ENCODE measurements around the gene TSPAN18.
A peak's percentile ranks its signal among the peaks of the same experiment; 100 is the strongest.

The TSPAN18 gene

GRCh38 chr11:44726283-44727113 lies at the start of gene TSPAN18:
TSS of gene TSPAN18 (plus strand) at chr11:44726962. CDS start at chr11:44906417, 179,455 bp downstream.
- DNase-seq (ENCODE audit: low read depth in 3 of 3), result no peak

- DNase-seq (ENCODE audit: low read depth in 3 of 3), result peak in 2 of 3 donors; percentile 14 to 18
These were observed 45.7 kb upstream of the TSPAN18 start for GRCh38 chr11:44680982-44681597.

GRCh38 chr11:44681698-44682097 lies 45.1 kb upstream of the TSPAN18 start:
- DNase-seq (ENCODE audit: low read depth in 3 of 3), result no peak

- DNase-seq (ENCODE audit: low read depth in 3 of 3), result no peak
These were observed 41.9 kb upstream of the TSPAN18 start for GRCh38 chr11:44684859-44685281.

GRCh38 chr11:44687388-44687787 lies 39.4 kb upstream of the TSPAN18 start:
- no peak for DNase-seq (ENCODE audit: low read depth in 3 of 3)

GRCh38 chr11:44689265-44689664 lies 37.5 kb upstream of the TSPAN18 start:
- no peak for DNase-seq (ENCODE audit: low read depth in 3 of 3)

GRCh38 chr11:44690651-44691050 lies 36.1 kb upstream of the TSPAN18 start:
- DNase-seq (ENCODE audit: low read depth in 3 of 3), result no peak

- no peak for DNase-seq (ENCODE audit: low read depth in 3 of 3)
These were observed 34.3 kb upstream of the TSPAN18 start for GRCh38 chr11:44692460-44692859.

GRCh38 chr11:44693654-44694119 lies 33.1 kb upstream of the TSPAN18 start:
- no peak for DNase-seq (ENCODE audit: low read depth in 3 of 3)

- DNase-seq (ENCODE audit: low read depth in 3 of 3), result no peak
These were observed 32.3 kb upstream of the TSPAN18 start for GRCh38 chr11:44694443-44694842.

- DNase-seq (ENCODE audit: low read depth in 3 of 3), result no peak
These were observed 31.5 kb upstream of the TSPAN18 start for GRCh38 chr11:44695169-44695833.

- DNase-seq (ENCODE audit: low read depth in 3 of 3), result no peak
These were observed 28.4 kb upstream of the TSPAN18 start for GRCh38 chr11:44698252-44698912.

GRCh38 chr11:44699497-44700408 lies 27.0 kb upstream of the TSPAN18 start:
- no peak for DNase-seq (ENCODE audit: low read depth in 3 of 3)

GRCh38 chr11:44701276-44701675 lies 25.5 kb upstream of the TSPAN18 start:
- DNase-seq (ENCODE audit: low read depth in 3 of 3), result no peak

- no peak for DNase-seq (ENCODE audit: low read depth in 3 of 3)
These were observed 23.9 kb upstream of the TSPAN18 start for GRCh38 chr11:44702889-44703288.

- no peak for DNase-seq (ENCODE audit: low read depth in 3 of 3)
These were observed 19.7 kb upstream of the TSPAN18 start for GRCh38 chr11:44707094-44707493.

- DNase-seq (ENCODE audit: low read depth in 3 of 3), result no peak
These were observed 18.8 kb upstream of the TSPAN18 start for GRCh38 chr11:44708009-44708408.

- no peak for DNase-seq (ENCODE audit: low read depth in 3 of 3)
These were observed 18.1 kb upstream of the TSPAN18 start for GRCh38 chr11:44708523-44709280.

- DNase-seq (ENCODE audit: low read depth in 3 of 3), result no peak
These were observed 17.5 kb upstream of the TSPAN18 start for GRCh38 chr11:44709281-44709562.

GRCh38 chr11:44709966-44710365 lies 16.8 kb upstream of the TSPAN18 start:
- DNase-seq (ENCODE audit: low read depth in 3 of 3), result no peak
